GM20000 (cell line): Measurements from ENCODE around the gene HECTD4.

Source experiments
- DNase-seq: peaks from one replicate; pipeline ENCODE4 v3.0.0; 2012; ENCODE audit warnings: low spot score
- CTCF ChIP-seq: IDR thresholded peaks from 2 replicates; pipeline ENCODE4 v1.5.1; 2012; ENCODE audit warnings: mild to moderate bottlenecking, control low read depth; ENCODE audit errors: extremely low read depth, missing control alignments

The HECTD4 gene

GRCh38 chr12:112299704-112300103, 82.5 kb downstream of the HECTD4 start:
- no peak for TF ChIP-seq CTCF
- DNase-seq, result no peak

GRCh38 chr12:112297188-112297587, 85.0 kb downstream of the HECTD4 start:
- DNase-seq, result no peak
- TF ChIP-seq CTCF, result no peak

GRCh38 chr12:112296183-112296582, 86.0 kb downstream of the HECTD4 start:
- no peak for TF ChIP-seq CTCF
- no peak for DNase-seq

- no peak for TF ChIP-seq CTCF
- DNase-seq, result no peak
These were observed 87.4 kb downstream of the HECTD4 start for GRCh38 chr12:112294793-112295192.

- DNase-seq, result no peak
- no peak for TF ChIP-seq CTCF
These were observed 93.6 kb downstream of the HECTD4 start for GRCh38 chr12:112288638-112289037.

GRCh38 chr12:112285600-112286401, 96.4 kb downstream of the HECTD4 start:
- no peak for DNase-seq
- TF ChIP-seq CTCF, result no peak

GRCh38 chr12:112283546-112283945, 98.7 kb downstream of the HECTD4 start:
- DNase-seq, result no peak
- TF ChIP-seq CTCF, result no peak
